Hematopoietic multipotent progenitor cell treated with erythropoietin and hydrocortisone succinate and interleukin-3 and kit ligand, for 17 days (in vitro differentiated cells): ENCODE data around the gene TENT5C.

Source experiments
- DNase-seq: peaks from one replicate; pipeline ENCODE4 v3.0.0-alpha.2; 2015; ENCODE audit warnings: low spot score

TENT5C gene

GRCh38 chr1:117636637-117637425 is 31.0 kb downstream of the TENT5C start:
- DNase-seq = no peak

GRCh38 chr1:117638141-117638540 is 32.3 kb downstream of the TENT5C start:
- DNase-seq = no peak

- DNase-seq = no peak
These were observed 32.9 kb downstream of the TENT5C start for GRCh38 chr1:117638759-117639158.

GRCh38 chr1:117639741-117640140 is 33.9 kb downstream of the TENT5C start:
- no peak for DNase-seq

GRCh38 chr1:117641536-117641935 is 35.7 kb downstream of the TENT5C start:
- no peak for DNase-seq

GRCh38 chr1:117642963-117643362 is 37.1 kb downstream of the TENT5C start:
- DNase-seq = no peak

GRCh38 chr1:117643601-117644000 is 37.8 kb downstream of the TENT5C start:
- no peak for DNase-seq

GRCh38 chr1:117644696-117645311 is 39.0 kb downstream of the TENT5C start:
- DNase-seq = peak; percentile 75

- no peak for DNase-seq
These were observed 39.5 kb downstream of the TENT5C start for GRCh38 chr1:117645343-117645742.

GRCh38 chr1:117646007-117646811 is 40.4 kb downstream of the TENT5C start:
- DNase-seq = peak; percentile 54

GRCh38 chr1:117646956-117647355 is 41.1 kb downstream of the TENT5C start:
- DNase-seq = no peak

GRCh38 chr1:117648015-117648414 is 42.2 kb downstream of the TENT5C start:
- no peak for DNase-seq

- DNase-seq = no peak
These were observed 45.2 kb downstream of the TENT5C start for GRCh38 chr1:117650840-117651568.

- no peak for DNase-seq
These were observed 45.8 kb downstream of the TENT5C start for GRCh38 chr1:117651616-117652015.

GRCh38 chr1:117652421-117652820 is 46.6 kb downstream of the TENT5C start:
- no peak for DNase-seq

GRCh38 chr1:117653195-117653594 is 47.3 kb downstream of the TENT5C start:
- no peak for DNase-seq

GRCh38 chr1:117653732-117654492 is 48.1 kb downstream of the TENT5C start:
- DNase-seq = peak; percentile 40

- no peak for DNase-seq
These were observed 48.8 kb downstream of the TENT5C start for GRCh38 chr1:117654493-117655219.

GRCh38 chr1:117655220-117655577 is 49.4 kb downstream of the TENT5C start:
- peak; percentile 93 for DNase-seq

- peak; percentile 71 for DNase-seq
These were observed 50.4 kb downstream of the TENT5C start for GRCh38 chr1:117656202-117656641.

GRCh38 chr1:117657031-117657430 is 51.2 kb downstream of the TENT5C start:
- DNase-seq = peak; percentile 37
